ENCODE data around the gene HOOK2.

The HOOK2 gene

GRCh38 chr19:12793290-12794195 lies 18.2 kb upstream of the HOOK2 start (continued):
- TF ChIP-seq ZSCAN30 (tag by site-specific recombination; IDR thresholded peaks at IDR 0.05) (peak; percentile 60), ZNF501 (tag by site-specific recombination; IDR thresholded peaks at IDR 0.05) (no peak; the same call in 1 of the 2 replicates), ZNF76 (tag by site-specific recombination; IDR thresholded peaks at IDR 0.05; ENCODE audit: borderline replicate concordance, low read depth) (0 out of 2 replicates have a peak, but pooled peaks have one; percentile 46), ZBTB1 (tag by site-specific recombination; IDR thresholded peaks at IDR 0.05) (no peak)

DNA sequence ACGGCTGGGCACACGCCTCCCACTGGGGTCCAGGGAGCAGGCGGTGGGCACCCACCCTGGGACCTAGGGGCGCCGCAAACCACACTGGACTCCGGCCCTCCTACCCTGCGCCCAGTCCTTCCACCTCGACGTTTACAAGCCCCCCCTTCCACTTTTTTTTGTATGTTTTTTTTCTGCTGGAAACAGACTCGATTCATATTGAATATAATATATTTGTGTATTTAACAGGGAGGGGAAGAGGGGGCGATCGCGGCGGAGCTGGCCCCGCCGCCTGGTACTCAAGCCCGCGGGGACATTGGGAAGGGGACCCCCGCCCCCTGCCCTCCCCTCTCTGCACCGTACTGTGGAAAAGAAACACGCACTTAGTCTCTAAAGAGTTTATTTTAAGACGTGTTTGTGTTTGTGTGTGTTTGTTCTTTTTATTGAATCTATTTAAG lies 17.5 kb upstream of the HOOK2 start:
- POLR2A ChIA-PET: interaction anchor here (0.5 to 3.6 kb wide), 15 partner anchors 8 to 121 kb away, joined by 3 to 42 read pairs (median 7); partner anchors contain the start of genes DHPS, DNASE2, FBXW9 and PRDX2

More for the DNA sequence above, 17.5 kb upstream of the HOOK2 start:
- CTCF ChIA-PET: interaction anchor here (0.5 to 16.5 kb wide), 5 partner anchors 15 to 75 kb away, joined by 3 to 386 read pairs (median 3); partner anchors contain the start of gene HOOK2
- Histone ChIP-seq H3K27ac (ENCODE audit: extremely low read depth, low read depth, low read length) (peak overlapping the region; percentile 58; the same call in 1 of the 2 replicates), H3K9me3 (ENCODE audit: control insufficient read depth, insufficient read depth, low read depth, low read length) (no peaks in the 10 kb centered on the region), H3K4me3 (ENCODE audit: low read depth, low read length) (peak overlapping the region; percentile 43), H3K36me3 (ENCODE audit: control insufficient read depth in 2 of 2, insufficient read depth in 1 of 2, low read length in 2 of 2) (peaks cover 5 to 6% of the 10 kb centered on the region in 2 experiments; a peak in 2 of 3 replicates), H3K4me1 (ENCODE audit: control insufficient read depth, insufficient read depth, low read length) (peaks cover 21% of the 10 kb centered on the region)
- TF ChIP-seq ZSCAN23 (tag by site-specific recombination; IDR thresholded peaks at IDR 0.05) (no peak), ZBTB21 (tag by site-specific recombination; IDR thresholded peaks at IDR 0.05) (0 out of 2 replicates have a peak, but pooled peaks have one; percentile 24), ZNF660 (tag by site-specific recombination; IDR thresholded peaks at IDR 0.05) (0 out of 2 replicates have a peak, but pooled peaks have one; percentile 8), ZBTB10 (tag by site-specific recombination; IDR thresholded peaks at IDR 0.05) (peak; percentile 67; the same call in 1 of the 2 replicates), HIC1 (tag by site-specific recombination; IDR thresholded peaks at IDR 0.05) (peak; percentile 80), ZNF792 (tag by site-specific recombination; IDR thresholded peaks at IDR 0.05) (0 out of 2 replicates have a peak, but pooled peaks have one; percentile 52), BCL11B (tag by site-specific recombination; IDR thresholded peaks at IDR 0.05; ENCODE audit: low read depth) (peak; percentile 24; the same call in 1 of the 2 replicates), ZBTB7A (tag by site-specific recombination; IDR thresholded peaks at IDR 0.05; ENCODE audit: low read depth) (peak; percentile 85; the same call in 1 of the 2 replicates), ZNF626 (tag by site-specific recombination; IDR thresholded peaks at IDR 0.05) (no peak), ZFP37 (tag by site-specific recombination; IDR thresholded peaks at IDR 0.05) (peak; percentile 22; the same call in 1 of the 2 replicates), SP2 (tag by site-specific recombination; IDR thresholded peaks at IDR 0.05) (no peak; the same call in 1 of the 2 replicates), ZBTB17 (tag by site-specific recombination; IDR thresholded peaks at IDR 0.05) (peak; percentile 47; the same call in 1 of the 2 replicates)
- TF ChIP-seq, protein P1, sequence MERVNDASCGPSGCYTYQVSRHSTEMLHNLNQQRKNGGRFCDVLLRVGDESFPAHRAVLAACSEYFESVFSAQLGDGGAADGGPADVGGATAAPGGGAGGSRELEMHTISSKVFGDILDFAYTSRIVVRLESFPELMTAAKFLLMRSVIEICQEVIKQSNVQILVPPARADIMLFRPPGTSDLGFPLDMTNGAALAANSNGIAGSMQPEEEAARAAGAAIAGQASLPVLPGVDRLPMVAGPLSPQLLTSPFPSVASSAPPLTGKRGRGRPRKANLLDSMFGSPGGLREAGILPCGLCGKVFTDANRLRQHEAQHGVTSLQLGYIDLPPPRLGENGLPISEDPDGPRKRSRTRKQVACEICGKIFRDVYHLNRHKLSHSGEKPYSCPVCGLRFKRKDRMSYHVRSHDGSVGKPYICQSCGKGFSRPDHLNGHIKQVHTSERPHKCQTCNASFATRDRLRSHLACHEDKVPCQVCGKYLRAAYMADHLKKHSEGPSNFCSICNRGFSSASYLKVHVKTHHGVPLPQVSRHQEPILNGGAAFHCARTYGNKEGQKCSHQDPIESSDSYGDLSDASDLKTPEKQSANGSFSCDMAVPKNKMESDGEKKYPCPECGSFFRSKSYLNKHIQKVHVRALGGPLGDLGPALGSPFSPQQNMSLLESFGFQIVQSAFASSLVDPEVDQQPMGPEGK (tag by site-specific recombination; IDR thresholded peaks at IDR 0.05): peak; percentile 80

Data from HEK293 (cell line).